Activated gamma-delta T cell (primary cell): ENCODE measurements around the gene PTPRH.

Experiments
- DNase-seq: peaks from one replicate; lab custom pipeline; 2025; lab: John Stamatoyannopoulos, UW

PTPRH gene

GRCh38 chr19:55132453-55133129 lies 76.7 kb downstream of the PTPRH start:
- no peak for DNase-seq

- DNase-seq, result no peak
These were observed 77.9 kb downstream of the PTPRH start for GRCh38 chr19:55131421-55131820.
